ENCODE results near the gene MORC3.
"Not testable (repeated sequence)": the region's sequence is repeated elsewhere in the genome, so short reads cannot be mapped to it uniquely, and the experiment has no call there.

The MORC3 gene

DNA sequence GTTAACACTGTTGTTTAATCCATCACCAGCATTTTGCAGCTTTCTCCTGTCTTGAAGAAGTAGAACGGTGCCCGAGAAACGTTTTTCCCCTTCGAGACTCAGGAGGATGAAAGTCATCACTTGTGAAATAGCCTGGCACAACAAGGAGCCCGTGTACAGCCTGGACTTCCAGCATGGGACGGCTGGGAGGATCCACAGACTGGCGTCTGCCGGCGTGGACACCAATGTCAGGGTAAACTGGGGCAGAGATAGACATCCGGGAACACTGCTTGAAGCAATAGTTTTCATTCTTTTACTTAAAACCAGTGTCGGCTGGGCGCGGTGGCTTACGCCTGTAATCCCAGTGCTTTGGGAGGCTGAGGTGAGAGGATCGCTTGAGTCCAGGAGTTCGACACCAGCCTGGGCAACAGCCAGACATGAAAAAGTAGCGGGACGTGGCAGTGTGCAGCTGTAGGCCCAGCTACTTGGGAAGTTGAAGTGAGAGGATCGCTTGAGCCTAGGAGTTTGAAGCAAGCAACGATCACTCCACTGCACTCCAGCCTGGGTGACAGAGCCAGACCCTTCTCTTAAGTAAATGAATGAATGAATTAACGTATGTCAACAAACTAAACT is 66.1 kb downstream of the MORC3 start:
- no peak for DNase-seq (ENCODE audit: low spot score)

DNA sequence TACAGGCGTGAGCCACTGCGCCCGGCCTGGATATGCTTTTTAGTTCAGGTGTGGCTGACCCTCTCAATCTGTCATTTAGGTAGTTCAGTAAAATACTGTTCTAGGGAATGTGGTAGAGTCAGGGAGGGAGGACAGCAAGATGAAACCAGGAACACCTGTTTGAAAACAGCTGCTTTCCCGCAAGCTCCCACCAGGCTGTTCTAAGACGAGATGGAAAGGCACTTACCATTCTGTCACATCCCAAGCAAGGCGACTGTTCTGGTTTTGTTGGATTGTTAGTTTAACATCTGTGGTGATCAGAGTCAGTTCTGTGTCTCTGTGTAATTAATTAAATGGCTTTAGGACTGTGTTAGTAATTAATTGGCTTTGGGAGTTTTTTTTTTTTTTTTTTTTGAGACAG is 68.1 kb downstream of the MORC3 start:
- no peak for DNase-seq (ENCODE audit: low spot score)

DNA sequence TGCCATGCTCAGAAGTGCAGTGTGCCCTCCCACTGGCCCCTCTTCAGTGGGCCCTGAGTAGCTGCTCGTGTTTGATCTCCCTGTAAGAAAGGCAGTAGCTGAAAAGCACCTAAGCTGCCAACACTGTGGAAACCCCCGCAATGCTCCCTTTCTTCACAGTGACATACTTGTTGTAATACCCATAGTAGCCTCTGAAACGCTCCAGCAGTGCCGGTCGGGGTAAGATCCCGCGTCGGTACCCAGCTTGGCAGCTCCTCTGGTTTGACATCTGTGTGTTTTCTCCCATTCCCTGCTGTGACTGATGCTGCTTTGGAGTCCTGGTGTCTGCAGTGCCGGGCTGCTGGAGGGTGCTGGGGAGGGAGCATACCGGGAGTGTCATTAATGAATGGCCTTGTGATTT is 68.8 kb downstream of the MORC3 start:
- DNase-seq (ENCODE audit: low spot score), result no peak

DNA sequence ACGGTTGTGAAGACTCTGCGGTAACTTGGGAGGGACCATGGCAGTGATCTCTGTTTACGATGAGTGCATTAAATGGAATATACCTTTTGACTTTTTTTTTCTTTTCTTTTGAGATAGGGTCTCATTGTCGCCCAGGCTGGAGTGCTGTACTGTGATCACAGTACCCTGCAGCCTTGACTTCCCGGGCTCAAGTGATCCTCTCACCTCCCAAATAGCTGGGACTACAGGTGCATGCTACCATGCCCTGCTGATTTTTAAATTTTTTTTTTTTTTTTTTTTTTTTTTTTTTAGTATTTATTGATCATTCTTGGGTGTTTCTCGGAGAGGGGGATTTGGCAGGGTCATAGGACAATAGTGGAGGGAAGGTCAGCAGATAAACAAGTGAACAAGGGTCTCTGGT is 71.7 kb downstream of the MORC3 start:
- not testable (repeated sequence) for DNase-seq (ENCODE audit: low spot score)

DNA sequence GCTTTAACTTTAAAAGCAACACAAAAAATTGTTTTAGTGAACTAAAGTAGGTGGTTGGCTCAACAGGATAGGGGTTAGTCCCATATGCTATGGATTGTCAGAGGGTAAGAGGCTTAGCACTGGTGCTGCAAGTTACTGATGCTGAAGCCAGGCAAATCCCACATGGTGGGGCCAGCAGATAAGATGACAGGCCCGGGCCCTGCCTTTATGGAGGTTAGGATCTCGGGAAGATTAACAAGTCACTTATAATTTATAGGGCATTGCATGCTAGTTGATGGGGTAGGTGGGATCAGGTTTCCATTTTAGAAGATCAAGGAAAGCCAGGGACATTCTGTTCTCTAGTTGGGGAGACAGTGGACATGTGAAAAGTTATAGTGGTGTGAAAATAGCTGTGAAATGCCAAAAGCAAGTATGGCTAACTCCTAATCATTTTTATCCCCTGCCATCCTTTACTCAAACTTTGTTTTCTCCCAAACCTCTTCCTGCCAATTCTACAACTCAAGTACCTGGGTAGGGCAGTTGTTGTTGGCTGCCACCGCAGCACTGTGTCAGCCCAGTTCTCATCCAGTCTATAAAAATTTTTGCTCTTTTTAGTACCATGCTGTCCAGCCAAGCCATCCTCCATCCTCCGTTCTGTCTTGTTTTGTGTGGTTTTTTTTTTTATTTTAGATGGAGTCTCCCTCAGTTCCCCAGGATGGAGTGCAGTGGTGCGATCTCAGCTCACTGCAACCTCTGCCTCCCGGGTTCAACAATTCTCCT is 75.5 kb downstream of the MORC3 start:
- DNase-seq (ENCODE audit: low spot score), result no peak

DNA sequence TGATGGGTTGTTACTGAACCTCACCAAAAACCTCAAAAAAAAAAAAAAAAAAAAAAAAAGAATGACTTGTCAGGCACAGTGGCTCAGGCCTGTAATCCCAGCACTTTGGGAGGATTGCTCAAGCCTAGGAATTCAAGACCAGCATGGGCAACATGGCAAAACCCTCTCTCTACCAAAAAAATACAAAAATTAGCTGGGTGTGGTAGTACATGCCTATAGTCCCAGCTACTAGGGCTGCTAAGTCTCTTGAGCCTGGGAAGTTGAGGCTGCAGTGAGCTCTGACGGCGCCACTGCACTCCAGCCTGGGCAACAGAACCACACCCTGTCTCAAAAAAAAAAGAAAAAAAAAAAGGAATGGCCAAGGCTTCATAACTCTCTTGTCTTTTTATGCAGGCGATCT is 76.3 kb downstream of the MORC3 start:
- DNase-seq (ENCODE audit: low spot score), result no peak

DNA sequence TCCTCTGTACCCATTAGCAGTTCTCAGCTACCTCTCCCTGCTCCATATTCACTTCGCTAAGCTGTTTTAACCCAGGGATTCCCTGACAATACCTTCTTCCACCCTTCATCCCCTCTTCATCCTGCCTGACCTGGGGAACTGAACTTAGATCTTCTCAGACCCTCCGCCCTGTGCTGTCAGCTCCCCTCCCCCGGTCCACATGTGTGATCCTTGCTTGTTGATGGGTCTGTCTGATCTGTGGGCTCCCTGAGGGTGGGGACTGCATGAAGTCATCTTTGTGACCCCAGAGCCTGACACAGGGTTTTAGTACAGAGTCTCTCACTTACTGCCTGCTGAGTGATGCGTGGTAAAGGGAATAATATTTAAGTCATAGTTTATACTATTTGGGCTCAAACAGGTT is 77.0 kb downstream of the MORC3 start:
- DNase-seq (ENCODE audit: low spot score), result no peak

DNA sequence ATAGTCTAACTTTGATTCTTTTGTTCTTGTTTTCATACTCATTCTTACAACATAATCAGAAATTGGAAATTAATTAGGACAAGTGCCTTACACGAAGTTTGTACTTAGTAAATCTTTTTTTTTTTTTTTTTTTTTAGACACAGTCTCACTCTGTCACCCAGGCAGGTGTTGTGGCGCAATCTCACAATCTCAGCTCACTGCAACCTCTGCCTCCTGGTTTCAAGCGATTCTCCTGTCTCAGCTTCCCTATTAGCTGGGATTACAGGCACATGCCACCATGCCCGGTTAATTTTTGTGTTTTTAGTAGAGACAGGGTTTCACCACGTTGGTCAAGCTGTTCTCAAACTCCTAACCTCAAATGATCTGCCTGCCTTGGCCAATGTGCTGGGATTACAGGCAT is 77.6 kb downstream of the MORC3 start:
- no peak for DNase-seq (ENCODE audit: low spot score)

DNA sequence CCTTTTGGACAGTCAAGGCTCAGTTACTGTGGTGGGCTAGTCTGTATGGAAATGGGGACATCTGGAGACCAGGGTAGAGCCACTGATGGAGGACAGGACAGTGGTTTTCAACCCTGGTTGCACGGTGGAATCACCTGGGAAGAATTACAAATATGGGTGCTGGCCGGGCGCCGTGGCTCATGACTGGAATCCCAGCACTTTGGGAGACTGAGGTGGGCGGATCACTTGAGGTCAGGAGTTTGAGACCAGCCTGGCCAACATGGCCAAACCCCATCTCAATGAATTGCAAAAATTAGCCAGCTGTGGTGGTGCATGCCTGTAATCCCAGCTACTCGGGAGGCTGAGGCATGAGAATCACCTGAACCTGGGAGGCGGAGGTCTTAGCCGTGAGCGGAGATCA is 79.7 kb downstream of the MORC3 start:
- not testable (repeated sequence) for DNase-seq (ENCODE audit: low spot score)

DNA sequence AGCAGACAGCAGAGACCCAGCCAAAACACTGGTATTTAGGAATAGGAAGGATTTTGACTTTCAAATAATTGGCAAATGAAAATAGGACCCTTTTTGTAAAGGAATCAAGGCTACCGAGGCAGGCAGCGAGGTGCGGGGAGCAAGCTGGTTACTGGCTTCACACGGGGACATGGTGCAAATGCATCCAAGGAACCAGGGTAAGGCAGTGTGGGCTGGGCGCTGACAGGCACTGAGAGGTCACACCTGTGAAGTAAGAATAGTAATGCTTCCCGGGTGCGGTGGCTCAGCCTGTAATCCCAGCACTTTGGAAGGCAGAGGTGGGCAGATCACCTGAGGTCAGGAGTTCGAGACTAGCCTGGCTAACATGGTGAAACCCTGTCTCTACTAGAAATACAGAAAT is 80.7 kb downstream of the MORC3 start:
- DNase-seq (ENCODE audit: low spot score), result no peak

DNA sequence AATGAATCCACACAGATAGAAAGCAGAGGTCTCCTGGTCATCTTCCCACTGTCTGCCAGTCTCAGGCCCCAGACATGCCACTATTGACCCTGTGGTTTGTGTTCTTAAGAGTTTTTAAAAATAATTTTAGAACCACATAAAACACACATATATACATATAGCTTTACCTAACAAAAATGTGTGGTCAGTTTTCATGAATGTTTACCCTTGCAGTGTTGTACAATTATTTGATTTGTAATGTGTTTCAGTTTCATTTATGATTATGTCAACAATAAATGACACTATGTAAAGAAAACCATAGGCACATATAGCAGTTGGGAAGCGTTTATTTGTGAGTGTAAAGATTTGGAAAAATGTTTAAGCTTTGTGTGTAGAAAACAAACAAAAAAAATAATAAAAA is 82.3 kb downstream of the MORC3 start:
- no peak for DNase-seq (ENCODE audit: low spot score)

DNA sequence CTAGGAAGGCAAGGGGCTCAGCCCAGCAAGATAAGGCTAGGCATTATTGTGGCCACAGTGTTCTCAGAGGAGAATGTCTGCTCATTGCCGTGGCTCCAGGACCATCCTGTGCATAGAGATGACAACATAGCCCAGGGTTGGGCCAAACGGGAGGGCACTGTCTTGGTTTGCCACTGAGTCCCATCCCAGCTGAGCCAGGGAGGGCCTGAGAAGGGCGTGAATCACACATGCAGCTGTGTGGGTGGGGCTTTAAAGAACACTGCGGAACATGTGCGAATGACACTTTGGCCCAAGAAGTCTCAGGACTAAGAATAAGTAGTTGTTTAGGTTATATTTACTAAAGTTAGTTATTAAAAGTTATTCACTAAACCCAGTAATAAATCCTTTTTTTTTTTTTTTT is 83.7 kb downstream of the MORC3 start:
- no peak for DNase-seq (ENCODE audit: low spot score)

DNA sequence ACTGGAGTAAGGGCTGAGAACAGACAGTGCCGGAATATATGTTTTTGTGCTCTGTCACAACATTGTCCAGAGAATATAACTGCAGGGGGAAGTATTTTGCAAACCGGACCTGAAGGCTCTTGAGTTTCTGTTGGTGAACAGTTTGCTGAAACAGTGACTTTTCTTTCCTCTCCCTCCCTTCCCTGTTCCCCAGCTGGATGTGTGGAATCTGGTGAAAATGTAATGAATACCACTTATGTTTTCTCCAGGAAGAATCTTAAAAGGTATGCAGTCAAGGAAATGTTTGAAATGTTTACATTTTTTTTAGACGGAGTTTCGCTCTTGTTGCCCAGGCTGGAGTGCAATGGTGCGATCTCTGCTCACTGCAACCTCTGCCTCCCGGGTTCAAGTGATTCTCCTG is 88.6 kb downstream of the MORC3 start:
- no peak for DNase-seq (ENCODE audit: low spot score)

DNA sequence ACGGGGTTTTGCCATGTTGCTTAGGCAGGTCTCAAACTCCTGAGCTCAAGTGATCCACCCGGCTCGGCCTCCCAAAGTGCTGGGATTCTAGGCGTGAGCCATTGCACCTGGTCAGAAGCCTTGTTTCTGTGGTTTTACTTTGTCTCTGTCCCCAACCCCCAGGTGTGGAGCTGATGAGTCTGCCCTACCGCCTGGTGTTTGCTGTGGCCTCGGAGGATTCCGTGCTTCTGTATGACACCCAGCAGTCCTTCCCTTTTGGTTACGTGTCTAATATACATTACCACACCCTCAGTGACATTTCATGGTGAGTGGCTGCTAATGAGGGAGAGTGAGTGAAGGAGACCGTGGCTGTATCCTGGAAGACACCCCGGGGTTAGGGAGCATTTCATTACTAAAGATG is 91.3 kb downstream of the MORC3 start:
- DNase-seq (ENCODE audit: low spot score), result no peak

DNA sequence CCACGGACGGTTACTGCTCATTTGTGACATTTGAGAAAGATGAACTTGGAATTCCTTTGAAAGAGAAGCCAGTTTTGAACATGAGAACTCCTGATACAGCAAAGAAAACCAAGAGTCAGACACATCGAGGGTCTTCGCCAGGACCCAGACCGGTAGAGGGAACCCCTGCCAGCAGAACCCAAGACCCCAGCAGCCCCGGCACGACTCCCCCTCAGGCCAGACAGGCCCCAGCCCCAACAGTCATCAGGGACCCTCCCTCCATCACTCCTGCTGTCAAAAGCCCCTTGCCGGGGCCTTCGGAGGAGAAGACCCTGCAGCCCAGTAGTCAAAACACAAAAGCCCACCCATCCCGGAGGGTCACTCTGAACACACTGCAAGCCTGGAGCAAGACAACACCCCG is 92.9 kb downstream of the MORC3 start:
- DNase-seq (ENCODE audit: low spot score), result no peak

DNA sequence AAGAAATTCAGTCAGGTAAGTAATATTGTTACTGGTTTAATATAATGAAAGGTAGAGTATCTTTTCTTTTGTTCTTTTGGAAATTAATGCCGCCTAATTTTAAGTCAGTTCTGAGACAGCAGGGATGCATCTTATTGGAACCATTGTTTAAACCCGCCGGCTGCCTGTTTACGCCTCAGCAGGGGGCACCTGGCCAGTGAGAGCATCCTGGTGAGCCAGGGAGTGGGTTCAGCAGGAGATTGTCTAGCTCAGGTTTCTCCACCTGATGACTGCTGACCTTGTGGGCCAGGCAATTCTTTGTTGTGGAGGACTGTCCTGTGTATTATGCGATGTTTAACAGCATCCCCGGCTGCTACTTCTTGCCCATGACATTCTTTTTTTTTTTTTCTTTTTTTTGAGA is 95.4 kb downstream of the MORC3 start:
- DNase-seq (ENCODE audit: low spot score), result no peak

DNA sequence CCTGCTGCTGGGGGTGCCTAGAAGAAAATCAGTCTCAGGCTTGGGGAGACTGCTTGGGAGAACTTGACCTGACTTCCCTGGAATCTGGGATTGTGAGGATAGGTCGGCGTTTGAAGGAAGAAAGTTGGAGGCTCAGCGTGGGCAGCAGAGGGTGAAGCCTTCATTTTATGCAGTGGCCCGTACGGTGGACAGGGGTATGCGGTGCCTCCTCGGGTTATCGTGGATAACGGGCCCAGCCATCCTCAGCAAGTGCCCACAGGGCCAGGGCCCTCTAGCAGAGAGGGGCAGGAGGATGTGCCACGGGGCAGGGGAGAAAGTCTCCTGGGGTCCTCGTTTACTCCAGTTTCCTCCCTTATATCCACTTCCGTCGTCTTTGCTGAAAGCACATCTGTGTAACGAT is 99.2 kb downstream of the MORC3 start:
- no peak for DNase-seq (ENCODE audit: low spot score)

DNA sequence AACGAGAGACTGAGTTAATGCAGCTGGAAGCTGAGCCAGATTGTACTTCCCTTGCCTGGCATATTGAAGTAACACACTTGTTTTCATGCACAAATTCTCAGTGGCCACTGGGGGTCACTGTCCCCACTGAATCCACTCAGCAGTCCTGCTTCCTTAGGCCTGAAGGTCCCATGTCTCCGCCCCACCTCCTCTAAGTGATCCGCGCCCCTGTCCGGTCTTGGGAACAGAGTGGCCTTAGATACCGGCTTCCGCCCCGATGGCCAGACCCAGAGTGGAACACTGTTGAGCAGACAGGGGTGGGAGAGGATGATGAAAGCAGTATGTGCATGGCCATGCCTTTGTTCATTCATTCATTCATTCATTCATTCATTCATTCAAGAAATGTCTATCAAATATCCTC is 100.0 kb downstream of the MORC3 start:
- DNase-seq (ENCODE audit: low spot score), result peak; percentile 80

DNA sequence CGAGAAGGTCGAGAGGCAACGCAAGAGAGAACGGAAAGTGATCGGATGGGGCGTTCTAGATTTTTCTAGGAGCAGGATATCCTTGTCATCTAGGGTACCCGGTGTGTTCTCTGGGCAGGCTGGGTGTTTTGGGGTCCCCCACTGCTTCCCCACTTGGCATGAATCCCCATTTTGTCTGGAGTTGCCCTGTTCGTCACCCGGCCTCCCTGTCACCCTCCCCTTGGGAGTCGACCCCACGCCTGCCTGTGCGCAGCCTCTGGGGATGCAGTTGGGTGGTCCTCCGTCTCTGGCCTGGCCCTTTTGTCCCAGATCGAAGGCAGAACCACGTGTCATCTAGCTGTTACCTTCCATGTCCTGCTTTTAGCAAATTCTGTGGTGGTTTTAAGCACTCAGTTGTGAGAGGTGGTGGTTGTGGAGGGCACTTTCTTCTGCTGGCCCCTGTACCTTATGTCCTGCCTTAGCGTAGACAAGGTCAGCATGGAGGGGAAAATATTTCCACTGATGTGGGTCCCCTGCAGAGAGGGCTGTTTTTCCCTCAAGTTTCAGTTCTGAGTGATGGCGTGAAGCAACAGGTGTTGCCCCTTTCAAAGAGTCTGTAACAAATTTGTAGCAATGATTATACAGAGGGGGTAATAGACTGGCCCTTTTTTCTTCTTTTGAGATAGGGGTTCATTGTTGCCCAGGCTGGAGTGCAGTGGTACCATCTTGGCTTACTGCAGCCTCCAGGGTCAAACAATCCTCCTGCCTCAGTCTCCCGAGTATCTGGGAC is 100.8 kb downstream of the MORC3 start:
- no peak for DNase-seq (ENCODE audit: low spot score)

DNA sequence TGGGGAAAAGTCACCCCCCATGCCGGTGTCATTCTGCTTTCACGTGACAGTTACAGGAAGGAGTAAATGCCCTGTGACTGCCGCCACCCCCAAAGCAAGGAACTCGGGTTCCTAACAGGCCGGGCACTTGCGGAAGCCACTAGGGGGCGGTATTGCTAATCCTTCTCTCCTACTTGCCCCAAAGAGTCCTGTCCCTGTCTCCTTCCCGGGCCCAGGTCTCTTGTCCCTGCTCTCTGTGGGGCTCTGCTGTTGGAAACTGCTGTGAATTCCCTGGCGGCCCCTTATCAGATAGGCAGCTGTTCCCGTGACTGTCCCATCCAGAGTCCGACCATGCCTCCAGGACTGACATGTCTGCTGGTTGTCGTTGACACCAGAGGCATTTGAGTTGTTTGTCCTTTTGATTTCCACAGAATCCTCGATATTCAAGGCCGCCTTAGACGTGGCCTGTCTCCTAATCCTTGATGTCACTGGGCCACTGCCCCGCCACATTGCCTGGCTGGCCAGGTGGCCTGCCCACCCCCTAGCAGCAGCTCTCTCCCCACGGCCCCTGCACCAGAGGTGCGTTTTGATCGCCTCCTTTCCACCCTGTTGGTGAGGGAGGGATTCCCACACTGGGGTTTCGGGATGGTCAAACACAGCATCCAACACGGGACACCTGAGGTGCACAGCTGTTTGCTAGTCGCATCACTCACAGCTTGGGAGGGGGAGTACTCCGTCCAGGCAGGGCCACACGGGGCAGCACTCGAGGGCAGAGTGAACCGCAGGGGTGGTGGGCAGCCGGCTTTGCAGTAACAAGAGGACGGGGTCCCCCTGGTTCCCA is 102.5 kb downstream of the MORC3 start:
- DNase-seq (ENCODE audit: low spot score), result peak; percentile 40

DNA sequence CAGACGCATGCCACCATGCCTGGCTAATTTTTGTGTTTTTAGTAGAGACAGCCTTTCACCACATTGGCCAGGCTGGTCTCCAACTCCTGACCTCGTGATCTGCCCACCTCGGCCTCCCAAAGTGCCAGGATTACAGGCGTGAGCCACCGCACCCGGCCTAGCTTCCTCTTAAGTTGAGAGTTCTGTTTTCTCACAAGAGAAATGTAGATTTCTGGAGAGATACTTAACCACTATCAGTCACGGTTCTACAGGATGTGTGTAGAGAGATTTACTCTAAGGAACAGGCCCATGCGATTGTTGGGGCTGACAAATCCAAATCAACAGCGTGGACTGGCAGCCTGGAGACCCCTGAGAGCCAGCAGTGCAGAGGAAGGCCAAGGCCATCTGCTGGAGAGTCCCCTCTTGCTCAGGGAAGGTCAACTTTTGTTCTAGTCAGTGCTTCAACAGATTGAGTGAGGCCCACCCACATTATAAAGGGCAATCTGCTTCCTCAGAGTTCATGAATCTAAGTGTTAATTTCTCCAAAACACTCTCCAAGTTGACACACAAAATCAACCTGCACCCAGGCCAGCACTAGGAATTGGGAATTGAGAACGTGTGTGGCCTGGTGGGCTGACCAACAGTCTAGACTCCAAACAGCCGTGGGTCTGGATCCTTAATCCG is 103.9 kb downstream of the MORC3 start:
- no peak for DNase-seq (ENCODE audit: low spot score)

DNA sequence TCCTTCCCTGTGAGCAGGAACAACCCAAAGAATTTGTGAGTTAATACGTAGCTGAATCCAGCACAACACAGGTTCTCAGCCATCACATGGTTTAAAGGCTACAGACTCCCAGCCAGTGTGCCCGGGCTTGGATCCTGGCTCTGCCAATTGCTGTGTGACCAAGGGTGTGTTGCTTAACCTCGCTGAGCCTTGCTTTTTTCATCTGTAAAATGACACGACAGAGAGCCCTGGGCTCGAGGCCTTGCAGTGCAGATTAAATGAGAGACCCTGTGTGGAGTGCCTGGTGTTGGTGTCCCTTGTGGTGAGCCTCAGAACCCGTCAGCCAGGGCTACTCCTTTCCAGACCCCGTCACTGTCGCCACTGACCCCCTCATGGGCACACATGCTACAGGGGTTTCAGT is 104.6 kb downstream of the MORC3 start:
- DNase-seq (ENCODE audit: low spot score), result no peak
